ENCODE results near the gene S100A16.
"Not testable (repeated sequence)": the region's sequence is repeated elsewhere in the genome, so short reads cannot be mapped to it uniquely, and the experiment has no call there.

The S100A16 gene

GRCh38 chr1:153614906-153615305, 2.0 kb upstream of the S100A16 start:
- DNase-seq: no peak

- DNase-seq: no peak
Measured at GRCh38 chr1:153614189-153614900, 1.4 kb upstream of the S100A16 start.

GRCh38 chr1:153613406-153613805, 469 bp upstream of the S100A16 start:
- no peak for DNase-seq

GRCh38 chr1:153612111-153612754, 704 bp downstream of the S100A16 start:
- no peak for DNase-seq

- no peak for DNase-seq
Measured at GRCh38 chr1:153611356-153611755, 1.6 kb downstream of the S100A16 start.

- DNase-seq: no peak
Measured at GRCh38 chr1:153610811-153611301, 2.1 kb downstream of the S100A16 start.

- DNase-seq: no peak
Measured at GRCh38 chr1:153610334-153610733, 2.6 kb downstream of the S100A16 start.

GRCh38 chr1:153609585-153609907, 3.4 kb downstream of the S100A16 start:
- DNase-seq: no peak

GRCh38 chr1:153608742-153609584, 4.0 kb downstream of the S100A16 start:
- peak; percentile 35 to 64 for DNase-seq

GRCh38 chr1:153608089-153608682, 4.8 kb downstream of the S100A16 start:
- DNase-seq: no peak

GRCh38 chr1:153607381-153607780, 5.6 kb downstream of the S100A16 start:
- DNase-seq: no peak

- no peak for DNase-seq
Measured at GRCh38 chr1:153606194-153606593, 6.7 kb downstream of the S100A16 start.

GRCh38 chr1:153602749-153603148, 10.2 kb downstream of the S100A16 start:
- DNase-seq: no peak

- no peak for DNase-seq
Measured at GRCh38 chr1:153599847-153600246, 13.1 kb downstream of the S100A16 start.

- DNase-seq: peak in 1 of 2 donors; percentile 19
Measured at GRCh38 chr1:153598309-153599172, 14.4 kb downstream of the S100A16 start.

- no peak for DNase-seq
Measured at GRCh38 chr1:153597206-153597605, 15.7 kb downstream of the S100A16 start.

GRCh38 chr1:153592748-153593147, 20.2 kb downstream of the S100A16 start:
- DNase-seq: peak in 1 of 2 donors; percentile 41

GRCh38 chr1:153588482-153588881, 24.5 kb downstream of the S100A16 start:
- no peak for DNase-seq

- not testable (repeated sequence) for DNase-seq
Measured at GRCh38 chr1:153588033-153588432, 24.9 kb downstream of the S100A16 start.

GRCh38 chr1:153587314-153587713, 25.6 kb downstream of the S100A16 start:
- DNase-seq: no peak

GRCh38 chr1:153586347-153586746, 26.6 kb downstream of the S100A16 start:
- DNase-seq: no peak

GRCh38 chr1:153585006-153585405, 27.9 kb downstream of the S100A16 start:
- no peak for DNase-seq
